ENCODE data around the gene DCTN3.

- TF ChIP-seq CTCF (conservative IDR thresholded peaks at IDR 0.05; ENCODE audit: low read length) (no peak), EZH2phosphoT487 (IDR thresholded peaks at IDR 0.05; ENCODE audit: borderline replicate concordance) (no peak)
These were observed 31.3 kb downstream of the DCTN3 start for GRCh38 chr9:34588671-34589635.
